AG20443 (cell line): ENCODE measurements around the gene PRSS27.
"Not testable (repeated sequence)": the region's sequence is repeated elsewhere in the genome, so short reads cannot be mapped to it uniquely, and the experiment has no call there.

ENCODE experiments used
- DNase-seq: peaks from one replicate; pipeline ENCODE4 v3.0.0; 2012; ENCODE audit warnings: low spot score, mixed read lengths

PRSS27 gene

GRCh38 chr16:2671741-2672140 is 48.3 kb downstream of the PRSS27 start:
- DNase-seq, result no peak

GRCh38 chr16:2671193-2671592 is 48.8 kb downstream of the PRSS27 start:
- DNase-seq, result not testable (repeated sequence)

- DNase-seq, result peak; percentile 25
Observed at GRCh38 chr16:2670017-2670416, 50.0 kb downstream of the PRSS27 start.

GRCh38 chr16:2669587-2669986 is 50.4 kb downstream of the PRSS27 start:
- DNase-seq, result not testable (repeated sequence)

- not testable (repeated sequence) for DNase-seq
Observed at GRCh38 chr16:2666671-2667070, 53.4 kb downstream of the PRSS27 start.

- DNase-seq, result no peak
Observed at GRCh38 chr16:2664574-2664982, 55.4 kb downstream of the PRSS27 start.

- DNase-seq, result peak; percentile 5
Observed at GRCh38 chr16:2663553-2664546, 56.2 kb downstream of the PRSS27 start.
